ENCODE results near the gene RANBP9.

RANBP9 gene

DNA sequence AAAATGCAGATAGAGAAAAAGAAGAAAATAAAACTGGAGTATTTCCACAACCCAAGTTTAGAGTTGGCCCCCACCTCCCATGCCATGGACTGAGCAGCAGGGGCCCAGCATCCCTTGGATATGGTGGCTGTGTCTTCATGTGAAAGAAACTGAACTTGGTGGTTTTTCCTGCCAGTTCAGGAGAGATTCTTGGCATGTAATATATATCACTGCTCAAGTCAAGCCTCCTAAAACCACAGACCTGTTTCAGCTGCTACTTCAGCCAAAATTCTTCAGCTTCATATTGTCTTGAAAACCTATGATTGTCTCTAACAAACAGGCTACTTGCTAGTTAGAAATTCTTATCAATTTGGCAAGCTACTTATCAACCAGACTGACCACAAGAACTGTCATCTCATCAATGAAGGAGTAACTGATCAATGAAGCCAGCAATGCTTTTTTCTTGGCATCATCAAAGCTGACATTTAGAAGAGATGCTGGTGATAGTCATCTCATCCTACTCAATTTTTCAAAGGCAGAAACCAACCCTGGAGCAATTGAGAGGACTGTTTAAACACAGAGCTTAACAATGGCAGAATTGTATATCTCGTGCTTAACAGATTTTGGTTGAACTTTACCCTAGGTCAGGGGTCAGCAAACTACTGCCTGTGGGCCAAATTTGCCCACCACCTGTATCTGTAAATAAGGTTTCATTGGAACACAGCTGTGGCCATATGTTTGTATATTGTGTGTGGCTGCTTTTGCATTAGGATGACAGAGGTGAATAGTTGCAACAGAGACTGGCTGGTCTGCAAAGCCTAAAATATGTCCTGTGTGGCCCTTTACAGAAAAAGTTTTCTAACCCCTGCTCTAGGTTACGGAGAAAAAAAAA, 106.9 kb downstream of the RANBP9 start:
- no peak for TF ChIP-seq CTCF (IDR thresholded peaks at IDR 0.05; ENCODE audit: control insufficient read depth, insufficient read depth, low read depth, low read length, missing control alignments)
- H3K4me3 ChIP-seq (ENCODE audit: control insufficient read depth, low read depth, low read length) = no peak overlapping the region
- DNase-seq (ENCODE audit: low read depth) = no peak

DNA sequence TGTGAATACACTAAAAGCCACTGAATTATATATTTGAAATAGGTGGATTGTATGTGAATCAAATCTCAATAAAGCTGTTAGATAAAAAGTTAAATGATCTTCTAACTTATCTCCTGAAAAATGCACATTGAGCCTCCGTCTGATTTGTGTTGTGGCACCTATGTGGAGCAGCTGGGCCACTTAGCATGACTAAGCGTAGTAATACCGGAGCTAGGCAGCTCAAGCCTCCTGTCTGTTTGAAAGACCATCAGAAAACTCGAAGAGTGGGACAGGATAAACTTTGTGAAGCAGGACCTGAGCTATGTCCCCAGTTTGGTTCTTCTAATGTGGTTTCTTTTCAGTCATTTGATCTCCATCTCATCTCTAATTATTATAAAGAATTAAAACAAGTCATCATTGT, 107.5 kb downstream of the RANBP9 start:
- no peak for DNase-seq (ENCODE audit: low read depth)
- no peak for TF ChIP-seq CTCF (IDR thresholded peaks at IDR 0.05; ENCODE audit: control insufficient read depth, insufficient read depth, low read depth, low read length, missing control alignments)
- H3K4me3 ChIP-seq (ENCODE audit: control insufficient read depth, low read depth, low read length) = no peak overlapping the region

- DNase-seq (ENCODE audit: low read depth) = no peak
- TF ChIP-seq CTCF (IDR thresholded peaks at IDR 0.05; ENCODE audit: control insufficient read depth, insufficient read depth, low read depth, low read length, missing control alignments) = no peak
Measured at GRCh38 chr6:13600036-13600435, 111.6 kb downstream of the RANBP9 start.

GRCh38 chr6:13597073-13597472, 114.6 kb downstream of the RANBP9 start:
- DNase-seq (ENCODE audit: low read depth) = no peak
- H3K4me3 ChIP-seq (ENCODE audit: control insufficient read depth, low read depth, low read length) = no peak overlapping the region
- no peak for TF ChIP-seq CTCF (IDR thresholded peaks at IDR 0.05; ENCODE audit: control insufficient read depth, insufficient read depth, low read depth, low read length, missing control alignments)

More at GRCh38 chr6:13600036-13600435, 111.6 kb downstream of the RANBP9 start:
- no peak overlapping the region for H3K4me3 ChIP-seq (ENCODE audit: control insufficient read depth, low read depth, low read length)

- H3K4me3 ChIP-seq (ENCODE audit: control insufficient read depth, low read depth, low read length) = no peak overlapping the region
- TF ChIP-seq CTCF (IDR thresholded peaks at IDR 0.05; ENCODE audit: control insufficient read depth, insufficient read depth, low read depth, low read length, missing control alignments) = no peak
- DNase-seq (ENCODE audit: low read depth) = no peak
Measured at GRCh38 chr6:13593720-13594119, 117.9 kb downstream of the RANBP9 start.

GRCh38 chr6:13593103-13593502, 118.5 kb downstream of the RANBP9 start:
- no peak for DNase-seq (ENCODE audit: low read depth)
- no peak for TF ChIP-seq CTCF (IDR thresholded peaks at IDR 0.05; ENCODE audit: control insufficient read depth, insufficient read depth, low read depth, low read length, missing control alignments)
- no peak overlapping the region for H3K4me3 ChIP-seq (ENCODE audit: control insufficient read depth, low read depth, low read length)
